HG03280 (cell line): ENCODE measurements around the gene SUSD1.
"Not testable (repeated sequence)": the region's sequence is repeated elsewhere in the genome, so short reads cannot be mapped to it uniquely, and the experiment has no call there.

Experiments
- ATAC-seq: cut with Tn5 transposase; IDR thresholded peaks from one replicate; pipeline ENCODE4 v1.9.1; 2021; ENCODE audit warnings: mild to moderate bottlenecking, moderate library complexity; ENCODE audit not compliant: unreplicated experiment

The SUSD1 gene

DNA sequence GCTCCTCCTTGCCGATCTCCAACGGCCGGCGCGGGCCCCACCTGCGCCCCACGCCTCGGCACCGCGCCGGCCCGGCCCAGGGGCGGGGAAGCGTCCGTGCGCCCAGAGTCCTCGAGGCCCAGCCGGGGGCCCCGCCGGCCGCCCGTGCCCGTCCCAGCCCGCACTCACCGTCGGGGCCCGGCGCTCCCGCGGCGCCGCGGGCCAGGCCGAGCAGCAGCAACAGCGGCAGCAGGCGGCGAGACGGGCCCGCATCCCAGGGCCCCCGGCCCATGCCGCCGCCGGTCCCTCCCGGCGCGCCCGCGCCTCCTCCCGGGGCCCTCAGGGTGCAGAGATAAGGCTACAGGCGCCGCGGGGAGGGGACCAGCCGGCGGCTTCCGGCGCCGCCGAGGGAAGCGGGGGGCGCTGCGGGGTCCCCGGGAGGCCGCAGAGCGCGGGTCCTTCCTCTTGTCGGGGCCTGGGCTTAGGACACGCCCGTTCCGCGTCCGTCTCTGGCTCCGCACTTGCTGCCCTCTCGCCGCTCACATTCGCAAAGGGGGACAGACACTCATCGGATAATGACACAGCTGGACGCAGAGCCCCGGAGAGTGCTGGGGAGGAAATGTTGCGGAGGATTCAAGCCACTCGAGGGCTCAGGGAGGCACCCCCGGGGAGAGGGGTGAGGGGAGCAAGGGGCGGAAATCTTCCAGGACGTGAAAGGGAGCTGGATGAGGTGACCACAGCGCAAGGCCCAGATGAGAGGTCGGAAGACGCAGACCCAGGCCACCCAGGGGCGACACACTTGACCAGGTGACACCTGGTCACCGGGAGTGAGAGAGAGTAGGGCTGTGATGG, at the start of gene SUSD1:
SUSD1 (minus strand) TSS at position 333 of the 831 bp plus-strand sequence; CDS start at position 271, 62 bp downstream.
- ATAC-seq, result peak; percentile 44

DNA sequence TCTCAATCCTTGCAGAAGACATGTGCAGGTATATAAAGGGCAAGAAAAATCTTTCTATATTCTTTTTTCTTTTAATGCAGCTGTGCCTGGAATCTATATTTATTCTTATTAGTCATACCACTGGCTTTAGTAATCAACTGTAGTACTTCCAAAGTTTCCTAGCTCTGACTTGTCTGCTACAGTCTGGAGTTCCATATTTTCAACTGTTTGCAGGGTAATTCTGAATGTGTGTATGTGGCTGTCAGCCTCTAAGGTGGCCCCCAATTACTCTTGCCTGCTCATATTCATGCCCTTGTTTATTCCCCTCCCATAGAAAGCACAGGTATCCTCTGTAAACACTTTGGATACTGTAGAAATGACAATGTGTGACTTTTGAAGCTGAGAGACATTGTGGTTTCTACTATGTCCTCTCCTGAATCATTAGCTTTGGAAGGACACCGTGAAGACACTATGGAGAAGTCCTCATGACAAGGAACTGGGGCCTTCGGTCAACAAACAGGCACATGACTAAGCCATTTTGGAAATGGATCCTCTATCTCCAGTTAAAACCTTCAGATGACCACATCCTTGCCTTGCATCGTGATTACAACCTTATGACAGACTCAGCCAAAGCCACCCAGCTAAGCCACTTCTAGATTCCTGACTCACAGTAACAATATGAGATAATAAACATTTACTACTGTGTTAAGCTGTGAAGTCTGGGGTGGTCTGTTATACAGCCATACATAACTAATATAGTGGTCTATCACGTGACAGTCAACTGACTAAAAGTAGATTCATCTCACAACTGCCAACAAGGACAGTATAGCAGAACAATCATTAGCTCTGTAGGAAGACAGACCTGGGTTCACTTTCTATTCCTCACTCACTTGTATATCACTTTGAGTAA, 49.5 kb upstream of the SUSD1 start:
- ATAC-seq, result peak; percentile 67

DNA sequence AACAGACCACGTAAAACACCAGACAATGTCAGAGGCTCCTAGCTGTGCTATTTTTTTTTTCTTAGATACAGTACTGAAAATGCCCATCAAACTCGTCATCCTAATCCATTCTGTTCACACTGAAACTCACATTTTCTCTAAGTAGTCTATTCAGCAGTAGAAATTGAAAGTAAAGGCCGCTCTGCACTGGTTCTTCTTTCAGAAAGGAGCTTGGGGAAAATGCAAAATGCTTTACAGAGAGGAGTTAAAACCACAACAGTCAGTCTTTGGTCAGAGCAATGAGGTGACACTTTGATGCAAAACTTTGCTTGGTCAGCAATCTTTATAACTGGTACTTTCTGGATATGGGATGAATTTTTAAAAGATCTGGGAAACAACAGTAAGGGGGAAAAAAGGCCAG, 43.8 kb upstream of the SUSD1 start:
- ATAC-seq, result peak; percentile 93

DNA sequence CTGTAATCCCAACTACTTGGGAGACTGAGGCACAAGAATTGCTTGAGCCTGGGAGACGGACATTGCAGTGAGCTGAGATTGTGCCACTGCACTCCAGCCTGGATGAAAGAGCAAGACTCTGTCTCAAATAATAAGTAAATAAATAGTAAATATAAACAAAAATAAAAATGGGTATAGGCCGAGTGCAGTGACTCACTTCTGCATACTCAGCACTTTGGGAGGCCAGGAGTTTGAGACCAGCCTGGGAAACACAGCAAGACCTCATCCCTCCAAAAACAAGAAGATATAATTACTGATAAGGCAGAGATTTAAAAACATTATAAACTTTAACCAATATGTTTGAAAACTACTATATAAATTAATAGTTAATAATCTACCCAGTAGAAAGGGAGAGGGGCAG, 37.8 kb upstream of the SUSD1 start:
- no peak for ATAC-seq

DNA sequence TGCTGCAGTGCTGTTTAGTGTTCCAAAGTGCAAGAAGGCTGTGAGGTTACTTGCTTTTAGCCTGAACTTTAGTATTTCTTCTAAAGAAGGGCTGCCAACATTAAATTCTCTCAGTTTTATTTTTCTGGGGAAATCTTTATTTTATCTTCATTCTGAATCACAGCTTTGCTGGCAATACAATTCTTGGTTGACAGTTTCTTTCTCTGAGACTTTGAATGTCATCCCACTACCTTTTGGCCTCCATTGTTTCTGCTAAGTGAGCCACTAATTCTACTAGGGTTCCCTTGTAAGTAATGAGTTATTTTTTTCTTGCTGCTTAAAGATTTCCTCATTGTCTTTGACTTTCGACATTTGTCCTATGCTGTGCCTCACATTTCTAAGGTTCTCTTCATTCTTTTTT, 32.4 kb upstream of the SUSD1 start:
- no peak for ATAC-seq

DNA sequence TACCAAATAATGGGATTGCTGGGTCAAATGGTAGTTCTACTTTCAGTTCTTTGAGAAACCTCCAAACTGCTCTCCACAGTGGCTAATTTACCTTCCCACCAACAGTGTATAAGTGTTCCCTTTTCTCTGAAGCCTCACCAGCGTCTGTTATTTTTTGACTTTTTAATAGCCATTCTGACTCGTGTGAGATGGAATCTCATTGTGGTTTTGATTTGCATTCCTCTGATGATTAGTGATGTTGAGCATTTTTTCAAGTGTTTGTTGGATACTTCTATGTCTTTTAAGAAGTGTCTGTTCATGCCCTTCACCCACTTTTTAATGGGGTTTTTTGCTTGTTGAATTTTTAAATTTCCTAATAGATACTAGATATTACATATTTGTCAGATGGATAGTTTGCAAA, 28.4 kb upstream of the SUSD1 start:
- ATAC-seq, result no peak

DNA sequence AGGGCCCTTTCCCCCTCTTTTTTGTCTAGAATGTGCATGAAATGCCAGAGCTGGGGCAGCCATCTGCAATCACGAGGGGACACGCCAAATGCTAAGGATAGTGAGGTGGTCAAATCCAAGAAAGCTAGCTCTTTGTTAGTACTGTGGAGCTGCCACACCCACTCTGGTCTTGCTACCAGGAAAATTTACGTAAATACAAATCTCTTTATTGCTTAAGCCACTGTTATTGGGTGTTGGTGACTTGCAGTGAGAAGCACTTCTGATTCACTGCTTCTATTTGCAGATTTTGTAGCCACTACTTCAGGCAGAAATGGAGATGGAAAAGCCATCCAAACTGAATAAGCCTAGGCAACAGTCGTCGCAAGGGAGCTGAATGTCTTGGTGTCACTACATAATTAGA, 25.6 kb upstream of the SUSD1 start:
- no peak for ATAC-seq

DNA sequence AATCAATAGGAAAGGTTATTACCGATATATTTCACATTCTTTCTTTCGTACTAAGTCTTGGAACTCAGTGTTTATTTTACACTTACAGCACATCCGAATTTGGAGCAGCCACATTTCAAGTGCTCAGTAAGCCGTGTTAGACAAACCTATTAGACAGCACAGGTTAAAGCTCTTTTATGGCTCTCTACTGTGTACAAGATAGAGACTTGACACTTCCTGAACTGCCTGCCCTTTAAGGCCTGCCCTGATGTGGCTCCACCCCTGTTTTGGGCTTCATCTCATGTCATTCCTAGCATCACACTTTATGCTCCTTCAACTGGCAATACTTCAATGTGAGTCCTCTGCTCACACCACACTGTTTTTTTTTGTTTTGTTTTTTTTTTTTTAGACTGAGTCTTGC, 23.5 kb upstream of the SUSD1 start:
- no peak for ATAC-seq

DNA sequence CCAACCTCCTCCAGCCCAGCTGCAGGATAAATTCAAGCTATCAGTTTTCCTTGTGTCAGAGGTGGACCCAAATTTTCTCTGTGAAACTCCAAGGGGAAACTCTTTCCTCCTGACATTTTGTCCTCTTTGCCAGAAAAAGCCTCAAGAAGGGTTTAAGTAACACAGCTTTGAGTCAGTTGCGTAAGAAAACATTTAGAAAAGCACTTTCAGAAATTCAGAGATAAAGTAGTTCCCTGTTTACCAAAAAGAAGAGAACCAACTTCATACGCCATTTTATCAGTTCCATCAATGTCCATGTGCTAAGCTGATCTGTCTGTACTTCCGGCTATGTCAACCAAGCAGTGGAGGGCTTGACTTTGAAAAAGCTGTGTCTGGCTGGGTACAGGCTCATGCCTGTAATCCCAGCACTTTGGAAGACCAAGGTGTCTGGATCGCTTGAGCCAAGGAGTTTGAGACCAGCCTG, 19.9 kb upstream of the SUSD1 start:
- ATAC-seq, result no peak

DNA sequence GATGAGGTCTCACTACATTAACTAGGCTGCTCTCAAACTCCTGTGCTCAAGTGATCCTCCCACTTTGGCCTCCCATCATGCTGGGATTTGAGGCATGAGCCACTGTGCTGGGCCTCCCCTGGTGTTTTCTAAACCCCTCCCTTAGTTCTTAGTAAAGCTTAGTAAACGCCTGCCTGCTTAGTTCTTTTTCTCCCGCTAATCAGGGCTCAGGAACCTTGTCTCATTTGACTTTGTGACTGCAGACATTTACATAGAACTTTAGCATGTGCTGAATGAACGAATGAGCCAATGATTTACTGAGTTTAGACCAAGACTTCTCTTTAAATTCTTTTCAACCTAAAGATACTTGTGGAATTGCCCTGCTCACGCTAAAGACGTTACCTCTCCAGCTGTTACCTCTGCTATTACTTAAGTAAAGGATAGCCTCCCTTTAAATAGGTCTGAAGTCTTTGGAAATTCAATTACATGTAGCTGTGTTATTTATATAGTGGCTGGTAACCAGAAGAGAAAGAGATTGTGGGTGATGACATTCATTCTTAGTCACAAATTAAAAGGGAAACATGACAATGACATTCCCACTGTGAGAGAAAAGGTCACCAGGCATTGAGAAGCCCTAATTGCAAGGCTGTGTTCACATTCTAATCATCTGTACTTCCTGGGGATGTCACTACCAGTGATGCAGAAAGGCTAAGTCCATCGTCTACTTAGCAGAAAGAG, 18.6 kb upstream of the SUSD1 start:
- no peak for ATAC-seq

DNA sequence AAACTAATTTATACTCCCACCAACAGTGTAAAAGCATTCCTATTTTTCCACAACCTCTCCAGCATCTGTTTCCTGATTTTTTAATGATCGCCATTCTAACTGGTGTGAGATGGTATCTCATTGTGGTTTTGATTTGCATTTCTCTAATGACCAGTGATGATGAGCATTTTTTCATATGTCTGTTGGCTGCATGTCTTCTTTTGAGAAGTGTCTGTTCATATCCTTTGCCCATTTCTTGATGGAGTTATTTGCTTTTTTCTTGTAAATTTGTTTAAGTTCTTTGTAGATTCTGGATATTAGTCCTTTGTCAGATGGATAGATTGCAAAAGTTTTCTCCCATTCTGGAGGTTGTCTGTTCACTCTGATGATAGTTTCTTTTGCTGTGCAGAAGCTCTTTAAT, 15.2 kb upstream of the SUSD1 start:
- not testable (repeated sequence) for ATAC-seq

DNA sequence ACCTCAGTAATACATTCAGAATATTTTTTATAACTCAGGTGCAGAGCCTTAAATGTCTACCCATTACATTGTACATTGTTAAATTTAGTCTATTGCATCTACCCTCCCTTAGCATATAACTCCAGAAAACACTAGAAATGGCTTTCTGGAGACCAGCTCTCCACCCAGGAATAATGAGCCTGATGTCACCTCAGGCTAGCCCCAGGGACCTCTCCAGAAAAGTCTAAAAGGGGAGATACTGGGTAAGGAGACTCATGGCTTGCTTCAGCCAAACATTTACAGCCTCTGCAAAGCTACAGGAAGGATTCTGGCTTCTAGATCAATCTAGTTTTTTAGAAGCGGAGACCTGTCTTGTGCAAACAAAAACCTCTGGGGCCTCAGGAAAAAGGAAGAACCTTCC, 13.8 kb upstream of the SUSD1 start:
- no peak for ATAC-seq

DNA sequence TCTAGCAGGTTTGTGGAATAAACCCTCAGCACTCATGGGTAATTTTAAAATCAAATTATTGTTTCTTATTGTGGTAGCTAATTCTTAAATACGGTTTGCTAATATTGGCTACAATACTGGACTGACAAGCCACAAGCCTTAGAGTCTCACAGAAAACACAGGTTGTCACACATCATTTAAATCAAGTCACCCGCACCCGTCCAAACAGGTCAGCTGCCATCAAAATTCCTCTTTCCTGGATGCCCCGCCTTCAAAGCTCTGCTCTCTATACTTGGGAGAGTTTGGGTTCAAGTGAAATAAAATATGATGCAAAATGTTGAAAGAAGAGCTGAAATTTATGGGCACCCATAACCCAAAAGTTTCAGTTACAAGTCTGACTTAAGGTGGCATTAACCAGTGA, 12.3 kb upstream of the SUSD1 start:
- ATAC-seq, result no peak

DNA sequence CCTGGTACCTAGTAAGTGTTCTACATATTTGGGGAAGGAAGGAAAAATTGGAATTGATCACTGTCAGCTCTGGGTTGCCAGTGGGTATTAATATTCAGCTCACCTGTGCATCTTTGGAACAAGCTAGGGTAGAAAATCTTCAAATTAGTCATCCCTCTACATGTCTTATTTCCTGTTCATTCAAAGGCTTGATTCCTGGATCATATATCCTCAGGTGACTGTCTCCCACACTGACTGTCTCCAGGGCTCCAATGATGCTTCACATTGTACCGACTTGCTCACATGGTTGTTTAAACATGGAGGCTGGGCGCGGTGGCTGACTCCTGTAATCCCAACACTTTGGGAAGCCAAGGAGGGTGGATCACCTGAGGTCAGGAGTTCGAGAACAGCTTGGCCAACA, 11.6 kb upstream of the SUSD1 start:
- ATAC-seq, result no peak

DNA sequence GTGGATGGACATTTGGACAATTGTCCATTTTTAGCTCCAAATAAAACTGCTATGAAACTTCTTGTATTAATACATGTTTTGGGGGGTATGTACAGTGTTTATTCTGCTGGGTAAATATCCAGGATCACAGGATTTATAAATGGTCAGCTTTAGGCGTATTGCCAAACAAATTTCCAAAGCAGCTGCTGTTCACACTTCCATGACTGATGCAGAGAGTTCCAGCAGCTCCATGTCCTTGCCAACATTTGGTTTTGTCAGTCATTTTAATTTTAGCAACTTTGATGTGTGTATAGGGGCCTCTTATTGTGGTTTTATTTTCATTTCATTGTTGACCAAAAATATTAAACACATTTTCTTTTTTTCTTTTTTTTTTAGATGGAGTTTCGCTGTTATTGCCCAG, 9.8 kb upstream of the SUSD1 start:
- ATAC-seq, result no peak

DNA sequence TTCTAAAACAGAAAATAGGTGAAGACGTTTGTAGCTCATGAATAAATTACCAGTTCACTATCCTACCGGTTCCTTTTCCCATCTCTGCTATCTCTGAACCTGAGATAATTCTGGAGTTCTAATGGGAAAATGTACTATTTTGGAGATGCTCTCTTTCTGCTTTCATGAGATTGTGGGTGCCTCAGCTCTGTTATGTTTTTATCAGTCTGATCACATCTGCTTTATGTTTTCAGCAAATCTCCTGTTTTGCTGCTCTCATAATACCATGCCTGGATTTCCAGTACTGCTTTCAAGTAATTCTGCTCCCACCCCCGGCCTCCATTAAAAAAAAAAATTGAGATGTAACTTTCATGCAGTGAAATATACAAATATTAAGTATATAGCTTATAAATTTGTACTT, 9.1 kb upstream of the SUSD1 start:
- no peak for ATAC-seq

DNA sequence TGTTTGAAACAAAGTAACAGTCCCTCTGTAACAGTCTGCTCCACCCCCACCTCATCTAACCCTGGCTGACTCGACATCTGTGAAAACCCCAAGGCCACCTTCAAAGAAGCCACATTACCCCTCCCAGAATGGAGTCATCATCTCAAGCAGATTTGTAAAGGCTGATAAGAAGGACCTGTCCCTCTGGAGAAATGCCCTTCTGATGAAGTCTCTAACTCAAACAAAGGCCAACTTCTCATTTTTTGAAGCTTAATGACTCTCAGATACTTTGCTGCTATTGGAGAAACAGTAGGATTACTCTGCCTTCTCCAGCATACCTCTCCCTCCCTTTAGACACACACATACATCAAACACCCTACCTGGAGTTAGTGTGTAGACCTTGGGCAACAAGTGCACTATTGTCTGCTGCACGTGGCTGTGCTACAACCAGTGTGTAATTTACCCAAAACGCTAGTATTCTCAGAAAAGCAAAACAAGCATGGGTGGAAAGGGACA, 5.3 kb upstream of the SUSD1 start:
- ATAC-seq, result no peak

DNA sequence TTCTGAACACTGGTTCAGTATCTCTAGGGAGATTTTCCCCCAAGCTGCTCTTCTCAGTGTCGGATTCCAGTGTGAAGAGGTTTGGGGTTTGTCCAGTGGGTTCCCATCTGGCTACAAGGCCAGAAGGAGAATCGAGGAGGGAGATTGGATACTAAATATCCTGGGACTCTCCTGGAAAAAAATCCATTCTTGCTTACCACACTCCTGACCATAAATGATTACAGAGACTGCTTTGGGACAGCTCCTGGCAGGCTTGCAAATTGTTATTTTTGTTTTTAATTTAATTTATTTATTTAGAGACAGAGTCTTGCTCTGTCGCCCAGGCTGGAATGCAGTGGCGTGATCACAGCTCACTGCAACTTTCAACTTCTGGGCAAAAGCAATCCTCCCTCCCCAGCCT, 4.7 kb upstream of the SUSD1 start:
- no peak for ATAC-seq

DNA sequence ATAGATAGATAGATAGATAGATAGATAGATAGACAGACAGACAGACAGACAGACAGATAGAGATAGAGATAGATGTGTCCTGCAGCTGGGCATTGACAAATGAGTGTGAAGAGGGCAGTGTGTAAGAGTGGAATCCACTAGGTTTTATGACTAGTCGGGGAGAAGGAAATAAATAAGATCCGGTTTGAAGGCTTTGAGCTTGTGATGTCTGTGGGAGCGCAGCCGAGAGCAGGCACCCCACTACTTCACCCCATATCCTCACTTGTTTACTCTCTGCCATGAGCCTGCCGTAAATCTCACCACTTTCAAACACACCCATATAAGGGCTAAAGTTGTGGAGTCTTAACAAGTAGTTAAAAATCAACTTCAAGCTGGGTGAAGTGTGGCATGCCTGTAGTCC, 1.4 kb upstream of the SUSD1 start:
- ATAC-seq, result no peak

DNA sequence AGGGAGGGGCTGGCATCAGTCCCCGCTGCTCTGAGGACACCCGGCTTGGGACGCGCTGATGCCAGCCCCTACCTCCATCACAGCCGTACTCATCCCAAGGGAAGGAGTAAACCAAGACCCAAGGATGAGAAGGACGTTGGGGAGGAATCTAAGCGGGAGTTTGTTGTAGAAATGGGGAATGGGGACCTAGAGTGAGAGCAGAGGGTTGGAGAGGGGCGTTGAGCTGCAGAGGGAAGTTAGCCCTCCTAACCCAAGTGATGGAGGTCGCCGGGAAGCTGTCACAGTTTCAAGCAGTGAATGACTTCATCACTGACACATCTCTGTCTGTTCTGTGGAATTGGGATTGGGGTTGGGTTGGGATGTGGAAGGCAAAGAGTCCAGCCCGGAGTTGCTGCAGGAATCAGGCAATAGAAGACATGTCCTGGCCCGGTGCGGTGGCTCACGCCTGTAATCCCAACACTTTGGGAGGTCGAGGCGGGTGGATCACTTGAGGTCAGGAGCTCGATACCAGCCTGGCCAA, 759 bp upstream of the SUSD1 start:
- no peak for ATAC-seq
